ENCODE measurements around the gene MBD5. TPM values are rescaled to one million over a fixed set of nuclear protein-coding genes. Genes with fewer than 3 reads are reported as not detected.

Gene MBD5
- total and polyA plus RNA-seq, 4 experiments from 2014 or later = 3.1 to 64.5 (median 33.9) TPM

DNA sequence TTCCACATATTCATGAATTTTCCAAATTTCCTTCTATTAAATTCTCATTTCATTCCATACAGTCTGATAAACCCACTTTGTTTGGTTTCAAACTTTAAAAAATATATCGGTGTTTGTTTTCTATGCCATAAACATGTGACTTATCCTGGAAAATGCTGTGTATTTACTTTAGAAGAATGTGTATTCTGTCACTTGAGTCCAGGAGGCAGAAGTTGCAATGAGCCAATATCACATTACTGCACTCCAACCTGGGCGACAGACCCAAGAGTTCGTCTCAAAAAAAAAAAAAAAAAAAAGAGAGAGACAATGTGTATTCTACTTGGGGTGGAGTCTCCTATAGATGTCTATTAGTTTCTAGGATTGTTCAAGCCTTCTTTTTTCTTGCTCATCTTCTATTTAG, 31.8 kb downstream of the MBD5 start:
- ChIA-PET CTCF (ENCODE audit: partially characterized antibody) (no interaction called here), POLR2A (ENCODE audit: partially characterized antibody) (no interaction called here)
- H3K4me3 Mint-ChIP-seq = peak overlapping the region in 1 of 8 donors; percentile 10
- DNase-seq = no peak
- peaks cover 0 to 6% (median 3%) of the 10 kb centered on the region in 8 donors for H3K9me3 Mint-ChIP-seq
- Histone ChIP-seq H3K36me3 (ENCODE audit: insufficient read depth, low read length) (no peaks in the 10 kb centered on the region), H3K27ac (ENCODE audit: low read depth, low read length) (no peak overlapping the region), H3K4me1 (ENCODE audit: insufficient read depth, low read length) (peaks cover 4% of the 10 kb centered on the region), H3K9me3 (ENCODE audit: control insufficient read depth in 1 of 2, low read length in 2 of 2) (no peaks in the 10 kb centered on the region), H3K4me3 (ENCODE audit: low read length in 2 of 2) (no peak overlapping the region), H3K27me3 (ENCODE audit: insufficient read depth, low read length) (no peaks in the 10 kb centered on the region)
- no peaks in the 10 kb centered on the region for H3K27me3 Mint-ChIP-seq
- H3K27ac Mint-ChIP-seq = no peak overlapping the region
- intact Hi-C loops (cut with micrococcal nuclease) = no loop called here
- peaks cover 10% of the 10 kb centered on the region in 2 donors for H3K36me3 Mint-ChIP-seq
- H3K4me1 Mint-ChIP-seq = peaks cover 21 to 28% (median 24%) of the 10 kb centered on the region in 4 donors

DNA sequence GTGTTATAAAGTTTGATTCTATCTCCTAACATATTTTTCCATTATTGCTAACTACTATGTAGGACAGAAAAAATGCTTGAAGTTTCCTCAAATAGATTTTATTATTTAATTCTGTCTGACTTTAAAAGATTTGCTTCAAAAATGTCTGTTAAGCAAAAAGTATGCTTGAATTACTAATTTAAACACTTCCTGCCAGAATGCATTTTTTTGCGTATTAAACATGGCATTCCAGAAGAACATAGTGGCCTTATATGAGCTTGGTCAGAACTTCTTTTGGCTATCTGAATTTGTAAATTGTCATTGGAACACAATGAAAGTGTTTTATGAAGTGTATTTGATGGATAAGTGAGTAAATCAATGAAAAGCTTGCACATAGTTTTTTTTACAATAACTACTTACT, 37.8 kb downstream of the MBD5 start:
- H3K4me1 ChIP-seq (ENCODE audit: insufficient read depth, low read length) = no peaks in the 10 kb centered on the region
- no peaks in the 10 kb centered on the region for H3K27me3 Mint-ChIP-seq
- H3K27ac ChIP-seq (ENCODE audit: low read depth, low read length) = no peak overlapping the region
- no peaks in the 10 kb centered on the region for H3K9me3 ChIP-seq (ENCODE audit: control insufficient read depth in 1 of 2, low read length in 2 of 2)
- H3K27me3 ChIP-seq (ENCODE audit: insufficient read depth, low read length) = no peaks in the 10 kb centered on the region
- intact Hi-C loops (cut with micrococcal nuclease) = no loop called here
- peaks cover 8 to 11% of the 10 kb centered on the region in 2 donors for H3K36me3 Mint-ChIP-seq
- ChIA-PET POLR2A (ENCODE audit: partially characterized antibody) (no interaction called here), CTCF (ENCODE audit: partially characterized antibody) (no interaction called here)
- no peak overlapping the region for H3K4me3 Mint-ChIP-seq
- no peak overlapping the region for H3K27ac Mint-ChIP-seq
- DNase-seq = no peak
- H3K36me3 ChIP-seq (ENCODE audit: insufficient read depth, low read length) = no peaks in the 10 kb centered on the region
- H3K9me3 Mint-ChIP-seq = no peaks in the 10 kb centered on the region
- no peak overlapping the region for H3K4me3 ChIP-seq (ENCODE audit: low read length in 2 of 2)
- H3K4me1 Mint-ChIP-seq = peaks cover 0 to 4% (median 2%) of the 10 kb centered on the region in 4 donors

DNA sequence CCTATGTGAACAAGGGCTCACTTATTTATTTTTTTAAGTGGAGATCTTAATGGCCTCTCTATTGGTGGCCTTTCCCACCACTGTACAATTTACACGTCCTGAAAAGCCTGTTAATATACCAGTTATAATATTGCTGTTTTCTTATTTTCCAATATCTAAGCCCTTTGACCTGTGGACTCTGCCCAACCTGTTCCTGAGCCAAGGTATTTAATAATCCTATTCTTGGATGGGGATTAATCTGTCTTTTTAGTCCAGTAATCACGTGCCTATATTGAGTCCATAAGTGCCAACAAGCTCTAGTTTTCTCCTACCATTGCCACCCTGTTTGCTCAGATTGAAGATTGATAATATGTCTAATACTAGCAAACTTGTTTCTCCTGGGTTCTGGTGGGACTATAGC, 42.7 kb downstream of the MBD5 start:
- no peaks in the 10 kb centered on the region for H3K27me3 ChIP-seq (ENCODE audit: insufficient read depth, low read length)
- ChIA-PET CTCF (ENCODE audit: partially characterized antibody) (no interaction called here), POLR2A (ENCODE audit: partially characterized antibody) (no interaction called here)
- DNase-seq = no peak
- H3K4me3 ChIP-seq (ENCODE audit: low read length in 2 of 2) = no peak overlapping the region
- Mint-ChIP-seq H3K36me3 (peaks cover 2 to 7% of the 10 kb centered on the region in 2 donors), H3K9me3 (peaks cover 0 to 1% (median 0%) of the 10 kb centered on the region in 8 donors), H3K4me3 (no peak overlapping the region), H3K27me3 (no peaks in the 10 kb centered on the region), H3K4me1 (peaks cover 0 to 2% (median 0%) of the 10 kb centered on the region in 4 donors), H3K27ac (peak overlapping the region in 1 of 7 donors; percentile 53)
- no peak overlapping the region for H3K27ac ChIP-seq (ENCODE audit: low read depth, low read length)
- intact Hi-C loops (cut with micrococcal nuclease) = no loop called here
- no peaks in the 10 kb centered on the region for H3K9me3 ChIP-seq (ENCODE audit: control insufficient read depth in 1 of 2, low read length in 2 of 2)
- H3K4me1 ChIP-seq (ENCODE audit: insufficient read depth, low read length) = no peaks in the 10 kb centered on the region
- H3K36me3 ChIP-seq (ENCODE audit: insufficient read depth, low read length) = no peaks in the 10 kb centered on the region

DNA sequence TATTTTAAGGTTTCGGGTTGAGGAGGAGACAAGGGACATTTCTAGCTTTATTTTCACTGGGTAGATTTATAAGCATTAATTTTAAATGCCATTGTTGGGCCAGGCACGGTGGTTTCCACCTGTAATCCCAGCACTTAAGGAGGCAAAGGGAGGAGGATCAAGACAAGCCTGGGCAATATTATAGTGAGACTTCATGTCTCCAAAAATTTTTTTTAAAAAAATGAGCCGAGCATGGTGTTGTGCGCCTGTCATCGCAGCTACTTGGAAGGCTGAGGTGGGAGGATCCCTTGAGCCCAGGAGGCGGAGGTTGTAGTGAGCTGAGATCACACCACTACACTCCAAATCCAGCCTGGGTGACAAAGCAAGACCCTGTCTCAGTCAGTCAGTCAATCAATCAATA, 45.0 kb downstream of the MBD5 start:
- DNase-seq = no peak
- Mint-ChIP-seq H3K36me3 (peaks cover 0 to 7% of the 10 kb centered on the region in 2 donors), H3K4me3 (no peak overlapping the region), H3K9me3 (peaks cover 0 to 1% (median 0%) of the 10 kb centered on the region in 8 donors), H3K27me3 (no peaks in the 10 kb centered on the region), H3K4me1 (peaks cover 0 to 4% (median 0%) of the 10 kb centered on the region in 4 donors), H3K27ac (no peak overlapping the region)
- Histone ChIP-seq H3K27me3 (ENCODE audit: insufficient read depth, low read length) (no peaks in the 10 kb centered on the region), H3K4me3 (ENCODE audit: low read length in 2 of 2) (no peak overlapping the region), H3K9me3 (ENCODE audit: control insufficient read depth in 1 of 2, low read length in 2 of 2) (no peaks in the 10 kb centered on the region), H3K4me1 (ENCODE audit: insufficient read depth, low read length) (no peaks in the 10 kb centered on the region), H3K36me3 (ENCODE audit: insufficient read depth, low read length) (no peaks in the 10 kb centered on the region), H3K27ac (ENCODE audit: low read depth, low read length) (no peak overlapping the region)
- POLR2A ChIA-PET (ENCODE audit: partially characterized antibody) = interaction anchor here (1.8 kb wide), 1 partner anchor 45 kb away, joined by 4 read pairs; the partner anchor contains the start of genes MBD5 and ORC4
- intact Hi-C loops (cut with micrococcal nuclease) = no loop called here
- CTCF ChIA-PET (ENCODE audit: partially characterized antibody) = interaction anchor here (1.0 kb wide), 1 partner anchor 51 kb away, joined by 3 read pairs; no protein-coding TSS in a partner anchor

DNA sequence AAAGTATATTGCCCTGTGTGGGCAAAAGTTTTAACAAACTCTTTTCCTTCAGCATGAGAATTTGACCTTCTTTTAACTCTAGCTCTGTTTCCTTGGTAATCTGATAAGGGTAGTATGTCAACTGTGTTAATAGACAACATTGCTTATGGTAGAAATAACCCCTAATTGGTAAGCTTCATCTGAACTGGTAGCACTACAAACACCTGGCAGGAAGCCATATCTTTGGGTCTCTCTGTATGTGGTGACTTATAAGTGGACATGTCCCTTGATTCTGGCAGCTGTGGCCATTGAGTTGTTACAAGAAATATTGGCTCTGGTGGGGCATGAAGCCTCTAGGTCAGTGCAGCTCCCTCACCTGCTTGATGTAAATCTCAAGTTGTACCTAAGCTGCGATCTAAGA, 46.9 kb downstream of the MBD5 start:
- DNase-seq = no peak
- Histone ChIP-seq H3K36me3 (ENCODE audit: insufficient read depth, low read length) (no peaks in the 10 kb centered on the region), H3K27me3 (ENCODE audit: insufficient read depth, low read length) (no peaks in the 10 kb centered on the region), H3K9me3 (ENCODE audit: control insufficient read depth in 1 of 2, low read length in 2 of 2) (no peaks in the 10 kb centered on the region), H3K4me1 (ENCODE audit: insufficient read depth, low read length) (no peaks in the 10 kb centered on the region), H3K27ac (ENCODE audit: low read depth, low read length) (no peak overlapping the region), H3K4me3 (ENCODE audit: low read length in 2 of 2) (no peak overlapping the region)
- Mint-ChIP-seq H3K36me3 (peaks cover 0 to 14% of the 10 kb centered on the region in 2 donors), H3K27me3 (no peaks in the 10 kb centered on the region), H3K4me1 (peaks cover 0 to 4% (median 0%) of the 10 kb centered on the region in 4 donors), H3K9me3 (peaks cover 0 to 1% (median 0%) of the 10 kb centered on the region in 8 donors), H3K27ac (no peak overlapping the region), H3K4me3 (no peak overlapping the region)
- ChIA-PET CTCF (ENCODE audit: partially characterized antibody) (interaction anchor here (1.6 kb wide), 1 partner anchor 441 kb away, joined by 4 read pairs; no protein-coding TSS in a partner anchor), POLR2A (ENCODE audit: partially characterized antibody) (no interaction called here)
- intact Hi-C loops (cut with micrococcal nuclease) = no loop called here

DNA sequence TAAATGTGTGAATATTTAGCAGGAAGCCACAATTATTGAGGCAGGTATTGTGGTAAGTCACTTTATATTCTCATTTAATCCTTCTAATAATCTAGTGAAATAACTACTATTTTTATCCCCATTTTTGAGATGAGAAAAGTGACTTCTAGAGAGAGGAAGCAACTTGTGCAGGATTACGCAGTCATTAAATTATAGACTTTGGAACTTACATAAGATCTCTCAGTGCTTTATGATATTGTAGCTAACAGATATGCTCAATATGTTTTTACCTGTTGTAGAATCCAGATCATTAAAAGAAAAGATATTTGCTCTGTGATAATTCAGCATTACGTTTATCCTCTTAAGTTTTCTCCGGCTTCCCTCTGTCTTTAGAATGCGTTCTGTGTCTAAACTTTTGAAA, 50.5 kb downstream of the MBD5 start:
- no peaks in the 10 kb centered on the region for H3K36me3 ChIP-seq (ENCODE audit: insufficient read depth, low read length)
- Mint-ChIP-seq H3K4me3 (peak overlapping the region in 1 of 8 donors; percentile 35), H3K27ac (peak overlapping the region in 1 of 7 donors; percentile 2), H3K36me3 (peaks cover 0 to 8% of the 10 kb centered on the region in 2 donors), H3K4me1 (peaks cover 0 to 8% (median 0%) of the 10 kb centered on the region in 4 donors), H3K9me3 (no peaks in the 10 kb centered on the region), H3K27me3 (no peaks in the 10 kb centered on the region)
- CTCF ChIA-PET (ENCODE audit: partially characterized antibody) = no interaction called here
- H3K4me3 ChIP-seq (ENCODE audit: low read length in 2 of 2) = no peak overlapping the region
- H3K27me3 ChIP-seq (ENCODE audit: insufficient read depth, low read length) = no peaks in the 10 kb centered on the region
- H3K9me3 ChIP-seq (ENCODE audit: control insufficient read depth in 1 of 2, low read length in 2 of 2) = no peaks in the 10 kb centered on the region
- DNase-seq = no peak
- POLR2A ChIA-PET (ENCODE audit: partially characterized antibody) = no interaction called here
- H3K27ac ChIP-seq (ENCODE audit: low read depth, low read length) = no peak overlapping the region
- intact Hi-C loops (cut with micrococcal nuclease) = no loop called here
- no peaks in the 10 kb centered on the region for H3K4me1 ChIP-seq (ENCODE audit: insufficient read depth, low read length)

DNA sequence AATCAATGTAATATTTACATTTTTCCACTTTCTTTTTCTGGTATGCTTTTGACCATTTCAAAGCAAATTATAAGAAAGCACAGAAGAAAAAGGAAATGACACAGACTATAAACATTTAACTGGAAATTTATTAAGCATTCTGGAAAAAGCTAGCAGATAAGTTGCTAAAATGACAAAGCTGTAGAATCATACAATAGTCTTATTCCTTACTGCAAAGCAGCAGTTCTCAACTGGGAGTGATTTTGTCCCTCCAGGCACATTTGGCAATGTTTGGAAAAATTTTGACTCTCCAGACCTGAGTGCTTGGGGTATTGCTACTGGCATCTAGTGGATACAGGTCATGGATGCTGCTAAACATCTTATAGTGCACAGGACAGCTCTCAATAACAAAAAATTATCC, 75.1 kb downstream of the MBD5 start:
- Mint-ChIP-seq H3K27ac (no peak overlapping the region), H3K9me3 (peaks cover 0 to 9% (median 5%) of the 10 kb centered on the region in 8 donors), H3K27me3 (no peaks in the 10 kb centered on the region), H3K4me3 (no peak overlapping the region), H3K4me1 (peaks cover 0 to 4% (median under 1%) of the 10 kb centered on the region in 4 donors), H3K36me3 (peaks cover 0 to 5% of the 10 kb centered on the region in 2 donors)
- intact Hi-C loops (cut with micrococcal nuclease) = no loop called here
- POLR2A ChIA-PET (ENCODE audit: partially characterized antibody) = no interaction called here
- CTCF ChIA-PET (ENCODE audit: partially characterized antibody) = interaction anchor here (1.0 kb wide), 1 partner anchor 413 kb away, joined by 3 read pairs; no protein-coding TSS in a partner anchor
- Histone ChIP-seq H3K27me3 (ENCODE audit: insufficient read depth, low read length) (no peaks in the 10 kb centered on the region), H3K4me1 (ENCODE audit: insufficient read depth, low read length) (no peaks in the 10 kb centered on the region), H3K9me3 (ENCODE audit: control insufficient read depth in 1 of 2, low read length in 2 of 2) (no peaks in the 10 kb centered on the region), H3K36me3 (ENCODE audit: insufficient read depth, low read length) (no peaks in the 10 kb centered on the region), H3K27ac (ENCODE audit: low read depth, low read length) (no peak overlapping the region), H3K4me3 (ENCODE audit: low read length in 2 of 2) (no peak overlapping the region)
- no peak for DNase-seq
